Stimulated activated CD8-positive, alpha-beta memory T cell treated with anti-CD3 and anti-CD28 coated beads, Interleukin-15, amount 100 ng/mL, for 4 hours (primary cell): ENCODE results near the gene ACOT11.

Source experiments
- DNase-seq, 2 donors: peaks; one replicate each; pipeline ENCODE4 v3.0.0-alpha.2; 2020; ENCODE audit warnings: low read depth in 2 of 2

The ACOT11 gene

DNA sequence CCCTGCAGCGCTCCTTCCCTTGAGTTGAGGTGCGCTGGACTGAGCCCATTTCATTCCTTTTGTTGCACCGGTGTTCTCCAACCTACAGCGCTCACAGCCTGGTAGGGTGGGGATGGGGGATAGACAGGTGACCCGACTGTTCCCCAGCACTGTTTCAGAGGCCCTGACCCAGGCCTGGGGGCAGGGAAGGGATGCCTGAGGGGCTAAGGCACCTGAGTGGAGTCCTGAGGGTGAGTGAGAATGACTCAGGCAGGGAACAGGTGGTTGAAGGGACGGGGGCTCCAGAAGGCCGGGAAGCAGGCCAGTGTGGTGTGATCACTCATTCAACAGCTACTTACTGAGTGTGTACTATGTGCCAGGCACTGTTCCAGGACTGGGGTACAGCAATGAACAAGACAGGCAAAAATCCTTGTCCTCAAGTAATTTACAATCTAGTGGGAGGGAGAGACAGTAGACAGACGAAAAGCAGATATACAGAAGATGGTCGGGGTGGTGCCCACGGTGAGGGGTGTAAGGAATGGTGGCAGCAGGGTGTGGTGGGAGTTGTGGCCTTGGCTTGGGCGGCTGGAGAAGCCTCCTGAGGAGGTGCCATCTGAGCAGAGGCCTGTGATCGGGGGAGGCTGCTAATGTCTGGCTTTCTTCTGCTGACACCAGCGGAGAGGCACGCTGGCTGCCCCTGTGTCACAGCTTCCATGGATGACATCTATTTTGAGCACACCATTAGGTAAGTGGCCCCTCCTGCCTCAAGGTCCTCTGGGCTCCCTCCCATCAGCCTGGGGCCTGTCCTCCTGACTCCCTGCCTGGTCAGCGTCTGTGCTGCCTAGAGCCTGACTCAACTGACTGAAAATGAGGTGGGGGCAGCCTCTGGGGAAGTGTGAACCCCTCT lies 37.4 kb downstream of the ACOT11 start:
- DNase-seq, result no peak

DNA sequence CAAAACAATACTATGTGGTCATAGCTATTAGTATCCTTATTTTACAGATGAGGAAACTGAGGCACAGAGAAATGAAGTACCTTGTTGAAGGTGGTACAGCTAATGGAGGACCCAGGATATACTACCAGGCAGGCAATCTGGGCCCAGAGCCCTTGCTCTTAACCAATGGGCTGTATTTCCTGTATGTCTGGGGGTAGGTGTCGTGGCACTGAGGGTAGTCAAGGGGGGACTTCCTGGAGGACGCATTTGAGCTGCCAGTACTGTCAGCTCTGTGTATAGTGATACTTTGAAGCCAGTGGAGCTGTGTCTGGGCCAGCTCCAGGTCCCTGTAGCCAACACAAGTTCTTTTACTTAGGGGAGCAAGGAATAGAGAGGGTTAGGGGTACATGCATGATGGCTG lies 40.3 kb downstream of the ACOT11 start:
- no peak for DNase-seq

DNA sequence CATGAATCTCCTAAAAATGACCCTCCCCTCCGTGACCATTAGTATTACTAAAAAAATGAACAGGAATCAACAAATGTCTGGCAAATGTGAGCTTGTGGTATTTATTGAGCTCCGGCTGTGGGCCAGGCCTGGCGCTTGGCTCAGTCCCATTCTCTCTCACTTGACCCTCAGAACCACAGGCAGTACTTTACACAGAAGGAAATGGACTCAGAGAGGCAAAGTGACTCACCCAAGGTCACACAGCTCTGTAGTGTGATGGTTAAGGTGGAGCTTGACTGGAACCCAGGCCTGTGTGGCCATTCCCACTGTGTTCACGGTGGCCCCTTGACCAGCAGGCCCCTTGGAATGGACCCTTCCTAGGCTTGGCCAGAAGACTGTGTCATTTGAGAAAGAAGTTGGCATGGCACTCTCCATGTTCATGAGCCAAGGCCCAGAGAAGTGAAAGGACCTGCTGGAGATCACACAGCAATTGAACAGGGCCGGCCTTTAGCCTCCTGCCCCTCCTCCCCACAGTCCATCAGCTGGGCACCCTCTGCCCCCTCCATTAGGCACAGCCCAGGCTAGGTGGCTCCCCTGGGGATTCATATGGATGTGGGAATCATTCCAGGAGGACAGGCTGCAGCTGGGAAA lies 43.2 kb downstream of the ACOT11 start:
- DNase-seq, result no peak

DNA sequence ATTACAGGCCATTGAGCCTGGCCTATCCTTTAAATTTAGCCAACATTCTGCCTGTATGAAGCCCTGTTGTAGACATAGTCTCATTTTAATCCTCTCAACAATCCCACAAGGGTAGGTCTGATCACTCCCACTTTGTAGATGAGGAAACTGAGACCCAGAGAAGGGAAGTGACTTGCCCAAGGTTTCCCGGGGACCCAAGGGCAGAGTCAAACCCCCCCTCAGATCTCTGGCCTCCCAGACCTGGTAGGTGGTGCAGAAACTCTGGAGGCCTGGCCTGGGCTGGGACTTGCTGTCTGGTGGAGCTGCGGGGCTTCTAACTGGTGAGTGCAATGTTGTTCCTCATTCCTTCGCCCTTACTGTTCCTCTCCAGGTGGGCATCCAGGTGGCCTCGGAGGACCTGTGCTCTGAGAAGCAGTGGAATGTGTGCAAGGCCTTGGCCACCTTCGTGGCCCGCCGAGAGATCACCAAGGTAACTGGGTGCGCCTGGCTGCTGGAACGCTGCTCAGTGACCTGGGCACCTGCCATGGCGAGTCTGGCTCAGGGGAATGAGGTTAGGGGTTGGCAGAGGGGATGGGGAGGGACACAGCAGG lies 45.6 kb downstream of the ACOT11 start:
- no peak for DNase-seq

DNA sequence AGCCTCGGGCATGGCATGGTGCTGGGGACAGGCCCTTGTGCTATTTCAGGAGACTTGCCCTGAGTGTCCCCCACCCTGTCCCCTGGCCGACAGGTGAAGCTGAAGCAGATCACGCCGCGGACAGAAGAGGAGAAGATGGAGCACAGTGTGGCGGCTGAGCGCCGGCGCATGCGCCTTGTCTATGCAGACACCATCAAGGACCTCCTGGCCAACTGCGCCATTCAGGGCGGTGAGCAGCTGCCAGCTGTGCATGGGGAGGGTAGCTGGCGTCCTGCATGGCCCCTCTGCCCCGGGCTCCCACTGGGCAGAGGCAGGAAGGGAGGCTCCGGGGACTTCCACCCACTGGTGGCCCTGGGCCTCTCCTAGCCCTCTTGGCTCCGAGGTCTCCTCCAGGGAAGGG lies 46.4 kb downstream of the ACOT11 start:
- DNase-seq, result no peak

DNA sequence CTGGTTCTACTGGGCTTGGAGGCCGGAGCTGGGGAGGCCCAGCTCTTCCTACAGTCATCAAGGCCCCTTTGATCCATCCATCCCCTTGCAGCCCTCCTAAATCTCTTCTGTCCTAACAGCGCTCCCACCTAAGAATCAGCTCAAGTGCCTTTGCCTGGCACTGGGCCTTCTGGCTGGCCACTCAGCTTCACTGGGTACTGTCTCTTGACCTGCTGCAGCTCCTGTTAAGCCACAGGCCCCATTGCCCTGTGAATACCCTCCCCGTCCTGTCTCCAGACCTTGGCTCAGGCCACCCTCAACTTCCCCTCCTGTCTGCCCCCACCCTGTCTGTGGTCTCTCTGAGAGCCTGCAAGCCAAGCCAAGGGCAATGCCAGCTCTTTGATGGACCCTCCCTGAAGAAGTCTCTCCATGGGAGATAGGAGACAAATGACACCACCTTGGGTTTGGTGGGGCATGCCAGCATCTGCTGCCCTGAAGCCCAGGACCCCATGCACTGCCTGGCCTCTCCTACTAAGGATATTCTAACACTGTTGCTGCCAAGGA lies 48.0 kb downstream of the ACOT11 start:
- no peak for DNase-seq

DNA sequence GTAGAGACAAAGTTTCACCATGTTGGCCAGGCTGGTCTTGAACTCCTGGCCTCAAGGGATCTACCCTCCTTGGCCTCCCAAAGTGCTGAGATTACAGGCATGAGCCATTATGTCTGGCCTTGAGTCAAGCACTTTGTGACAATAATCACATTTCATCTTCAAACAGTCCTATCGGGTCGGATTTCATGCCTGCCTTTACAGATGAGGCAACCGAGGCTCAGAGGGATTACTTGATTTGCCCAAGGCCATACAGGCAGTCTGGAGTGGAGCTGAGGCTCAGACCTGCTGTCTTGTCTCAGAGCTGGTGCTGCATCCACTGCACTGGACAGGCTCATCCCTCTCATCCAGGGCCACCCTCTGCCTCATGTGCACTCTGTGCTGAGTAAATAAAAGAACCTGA lies 48.7 kb downstream of the ACOT11 start:
- DNase-seq, result no peak

DNA sequence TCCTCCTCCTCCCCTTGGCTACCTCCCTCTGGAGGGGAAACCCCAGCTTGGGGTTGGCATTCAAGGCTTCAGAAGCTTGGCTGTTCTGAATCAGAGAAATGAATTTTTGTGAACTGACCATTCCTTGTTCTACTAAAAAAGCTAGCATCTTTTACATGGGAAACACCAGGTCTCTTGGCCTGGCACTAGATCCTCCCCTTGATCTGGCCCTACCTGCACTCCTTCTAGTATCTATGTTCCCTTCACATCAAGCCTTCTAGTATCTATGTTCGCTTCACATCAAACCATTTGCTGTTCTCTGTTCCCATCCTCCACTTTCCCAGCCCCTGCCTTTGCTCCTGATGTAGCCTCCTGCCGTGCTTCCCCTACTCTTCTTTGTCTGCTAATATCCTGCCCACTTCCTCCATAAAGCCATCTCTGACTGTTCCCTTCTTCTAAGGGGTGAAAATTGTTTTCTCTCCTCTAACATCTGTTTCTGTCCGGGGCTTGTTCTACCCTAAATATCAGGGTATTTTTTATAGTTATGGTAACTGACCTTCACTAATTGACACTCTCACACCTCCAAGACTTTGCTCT lies 49.5 kb downstream of the ACOT11 start:
- no peak for DNase-seq

DNA sequence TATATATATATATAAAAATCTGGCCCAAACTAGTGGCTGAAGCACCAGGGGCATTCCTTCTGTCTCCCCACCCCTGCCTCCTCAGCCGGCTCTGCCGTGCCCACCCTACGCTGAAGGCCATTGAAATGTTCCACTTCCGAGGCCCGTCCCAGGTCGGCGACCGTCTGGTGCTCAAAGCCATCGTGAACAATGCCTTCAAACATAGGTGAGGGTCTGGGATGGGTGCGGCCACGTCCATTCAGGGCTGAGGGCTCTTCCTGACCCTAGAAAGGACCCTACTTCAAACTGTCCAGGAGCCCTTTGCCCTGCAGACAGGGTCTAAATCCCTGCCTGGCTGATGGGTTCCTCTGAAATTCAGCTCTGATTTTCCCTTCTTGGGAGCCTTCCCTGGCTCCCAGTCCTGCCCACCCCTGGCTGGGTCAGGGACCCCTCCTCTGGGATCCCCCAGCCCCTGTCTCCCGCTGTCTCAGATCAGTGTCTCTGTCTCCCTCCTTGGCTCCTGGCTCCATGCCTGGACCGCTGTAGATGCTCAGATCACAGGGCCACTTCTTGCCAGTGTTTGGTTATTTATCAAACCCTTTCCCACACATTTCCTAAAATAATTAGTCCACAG lies 51.3 kb downstream of the ACOT11 start:
- DNase-seq, result no peak

DNA sequence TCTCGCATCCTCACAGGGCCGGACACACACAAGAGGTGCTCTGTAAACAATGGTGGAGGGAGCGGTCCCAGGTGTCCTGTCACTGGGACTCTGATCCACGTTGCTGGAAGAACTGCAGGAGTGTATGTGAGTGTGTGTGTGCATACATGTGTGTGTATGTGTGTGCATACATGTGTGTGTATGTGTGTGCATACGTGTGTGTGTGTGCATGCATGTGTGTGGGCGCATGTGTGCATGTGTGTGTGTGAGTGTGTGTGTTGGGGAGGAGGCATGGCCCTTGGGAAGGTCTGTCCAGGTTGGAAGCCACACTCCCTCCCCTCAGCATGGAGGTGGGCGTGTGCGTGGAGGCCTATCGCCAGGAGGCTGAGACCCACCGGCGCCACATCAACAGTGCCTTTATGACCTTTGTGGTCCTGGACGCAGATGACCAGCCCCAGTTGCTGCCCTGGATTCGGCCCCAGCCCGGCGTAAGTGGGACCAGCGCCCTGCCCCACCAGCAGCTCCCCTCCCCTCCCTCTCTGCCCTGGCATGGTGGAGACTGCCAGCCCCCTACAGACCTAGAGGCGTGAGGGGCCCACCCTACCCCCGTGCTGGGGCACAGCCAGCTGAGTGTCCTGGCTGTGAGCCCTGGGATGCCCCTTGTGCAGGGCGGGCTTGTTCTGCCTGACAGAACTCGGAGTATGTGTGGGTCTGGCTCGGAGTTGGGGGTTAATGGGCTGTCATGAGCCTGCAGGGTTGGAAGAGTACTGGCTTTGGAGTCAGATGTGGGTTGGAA lies 53.1 kb downstream of the ACOT11 start:
- DNase-seq, result no peak

DNA sequence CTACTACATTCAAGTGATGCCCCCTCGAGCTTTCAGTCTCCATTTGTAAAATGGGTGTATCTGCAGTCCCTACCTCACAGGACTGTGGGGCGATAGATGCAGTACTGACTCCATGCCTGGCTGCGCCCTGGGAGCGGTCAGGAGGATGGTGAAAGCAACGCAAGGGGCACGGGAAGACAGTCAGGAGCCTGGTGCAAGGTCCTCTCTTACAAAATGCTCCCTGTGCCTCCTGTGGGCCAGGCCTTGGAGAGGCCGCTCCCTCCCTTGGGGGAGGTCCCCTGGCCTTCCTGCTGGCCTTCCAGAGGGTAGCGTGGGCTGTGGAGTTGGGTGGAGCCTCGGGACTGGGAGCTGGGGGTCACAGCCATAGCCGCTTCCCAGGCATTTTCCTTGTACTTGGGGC lies 53.7 kb downstream of the ACOT11 start:
- no peak for DNase-seq

DNA sequence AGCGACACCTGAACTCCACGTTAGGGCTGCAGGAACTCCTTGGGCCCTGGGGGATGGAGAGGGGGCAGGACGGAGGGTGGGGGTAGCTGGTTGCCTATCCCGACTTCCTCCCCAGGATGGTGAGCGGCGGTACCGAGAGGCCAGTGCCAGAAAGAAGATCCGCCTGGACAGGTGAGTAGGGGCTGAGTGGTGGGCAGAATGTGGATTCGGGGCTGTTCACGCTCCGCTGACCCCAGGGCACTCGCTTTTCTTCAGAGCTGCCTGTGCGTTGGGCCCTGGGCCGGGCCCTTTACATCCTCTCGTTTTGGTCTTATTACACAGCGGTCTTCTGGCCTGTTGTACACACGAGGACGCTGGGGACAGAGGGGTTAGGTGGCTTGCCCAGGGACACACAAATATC lies 54.5 kb downstream of the ACOT11 start:
- DNase-seq, result no peak

DNA sequence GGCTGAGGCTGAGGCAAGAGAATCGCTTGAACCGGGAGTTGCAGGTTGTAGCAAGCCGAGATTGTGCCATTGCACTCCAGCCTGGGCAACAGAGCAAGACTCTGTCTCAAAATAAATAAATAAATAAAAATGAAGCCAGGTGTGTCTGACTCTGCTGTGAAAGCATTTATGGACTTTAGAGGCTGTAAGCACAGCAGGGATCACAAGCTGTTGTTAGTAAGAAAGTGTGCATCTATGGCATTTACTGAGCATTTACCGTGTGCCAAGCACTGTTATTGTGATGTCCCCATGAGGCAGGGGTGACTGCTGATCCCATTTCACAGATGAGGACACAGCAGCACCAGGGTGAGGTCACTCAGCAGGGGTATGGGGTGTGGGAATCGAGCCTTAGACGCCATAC lies 55.2 kb downstream of the ACOT11 start:
- no peak for DNase-seq

DNA sequence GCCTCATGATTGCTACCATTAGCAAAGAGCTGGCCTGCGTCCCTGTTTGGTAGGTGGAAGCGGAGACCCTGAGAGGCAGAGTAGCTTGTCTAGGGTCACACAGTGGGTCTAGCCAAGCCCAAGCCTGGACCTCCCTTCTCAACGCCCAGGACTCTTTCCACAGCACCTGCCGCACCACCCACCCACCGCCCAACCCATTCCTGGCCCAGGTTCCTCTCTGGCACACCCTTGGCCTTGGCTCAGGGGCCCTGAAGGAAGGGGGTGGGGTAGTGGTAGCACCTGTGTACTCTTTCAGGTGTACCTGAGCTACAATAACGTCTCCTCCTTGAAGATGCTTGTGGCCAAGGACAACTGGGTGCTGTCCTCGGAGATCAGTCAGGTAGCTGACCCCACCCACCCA lies 56.0 kb downstream of the ACOT11 start:
- no peak for DNase-seq

DNA sequence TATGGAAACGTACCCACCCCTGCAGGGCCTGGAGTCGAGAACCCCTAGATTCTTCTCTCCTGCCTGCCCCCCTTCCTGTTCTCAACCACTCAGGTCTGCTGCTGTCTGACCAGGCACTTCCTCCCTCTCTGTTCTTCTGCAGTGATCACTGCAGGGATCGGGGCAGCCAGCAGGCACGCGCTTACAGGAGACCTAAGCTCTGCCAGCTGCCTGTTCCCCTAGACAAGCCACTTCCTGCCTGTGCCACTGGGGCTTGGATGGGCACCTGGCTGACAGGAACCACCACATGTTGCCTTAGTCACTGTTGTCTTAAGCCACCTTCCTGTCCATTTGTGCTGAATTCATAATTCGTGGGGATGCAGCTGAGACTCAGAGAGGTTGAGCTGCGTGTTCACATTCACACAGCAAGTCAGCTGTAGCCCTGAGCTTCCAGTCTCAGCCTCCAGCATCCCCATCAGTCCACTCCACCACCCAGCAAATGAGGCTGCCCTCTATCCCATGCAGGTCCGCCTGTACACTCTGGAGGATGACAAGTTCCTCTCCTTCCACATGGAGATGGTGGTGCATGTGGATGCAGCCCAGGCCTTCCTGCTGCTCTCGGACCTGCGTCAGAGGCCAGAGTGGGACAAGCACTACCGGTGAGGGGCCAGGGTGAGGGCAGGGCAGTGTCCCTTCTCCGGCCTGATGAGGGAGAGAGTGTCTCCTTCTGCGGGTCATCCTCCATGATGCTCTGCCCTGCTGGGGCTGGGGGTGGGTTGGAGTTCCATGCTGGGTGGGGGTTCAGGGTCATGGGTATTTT lies 56.7 kb downstream of the ACOT11 start:
- no peak for DNase-seq

DNA sequence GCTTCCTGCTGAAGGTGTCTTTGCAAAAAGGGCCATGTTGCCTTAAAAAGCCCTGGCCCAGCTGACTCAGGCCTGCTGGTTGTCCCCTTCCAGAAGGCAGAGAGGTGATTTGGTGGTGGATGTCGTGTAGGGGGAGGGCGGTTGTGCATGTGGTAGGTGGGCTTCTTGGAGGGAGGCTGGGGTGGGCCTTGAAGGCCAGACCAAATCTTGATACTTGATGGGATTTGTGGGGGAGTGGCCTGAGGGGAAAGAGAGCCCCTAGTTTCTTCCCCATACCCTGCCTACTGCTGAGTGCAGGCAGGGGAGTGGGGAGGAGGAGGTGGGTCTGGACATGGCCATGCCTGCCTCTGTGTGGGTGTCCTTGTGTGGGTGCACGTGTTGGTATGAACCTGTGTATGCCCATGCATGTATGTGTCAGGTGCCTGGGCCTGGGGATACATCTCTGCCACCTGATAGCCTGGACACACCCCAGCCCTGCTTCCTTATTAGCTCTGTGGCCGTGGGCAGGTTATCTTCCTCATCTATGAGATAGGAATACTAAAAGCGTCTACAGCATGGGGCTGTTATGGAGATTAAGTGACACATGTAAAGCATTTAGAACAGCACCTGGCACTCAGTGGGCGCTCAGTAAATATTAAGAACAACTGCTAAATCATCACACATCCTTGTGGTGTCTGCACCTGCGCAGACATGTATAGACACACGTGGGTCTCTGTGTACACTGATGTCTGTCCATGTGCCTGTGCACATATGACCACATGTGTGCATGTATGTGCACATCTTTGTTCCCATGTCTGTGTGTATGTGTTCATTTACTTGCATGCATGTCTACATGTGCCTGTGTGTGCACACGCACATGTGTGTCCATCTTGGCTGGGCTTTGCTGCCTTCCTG lies 58.3 kb downstream of the ACOT11 start:
- no peak for DNase-seq

DNA sequence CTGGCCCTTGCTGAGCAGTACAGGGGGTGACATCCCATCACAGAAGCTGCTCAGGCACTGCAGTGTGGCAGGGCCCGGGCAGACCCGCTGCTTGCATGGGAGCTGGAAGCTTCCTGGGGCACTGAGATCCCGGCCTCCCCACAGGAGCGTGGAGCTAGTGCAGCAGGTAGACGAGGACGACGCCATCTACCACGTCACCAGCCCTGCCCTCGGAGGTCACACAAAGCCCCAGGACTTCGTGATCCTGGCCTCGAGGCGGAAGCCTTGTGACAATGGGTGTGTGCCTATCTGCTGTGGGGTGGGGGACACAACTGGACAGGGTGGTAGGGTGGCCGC lies 58.9 kb downstream of the ACOT11 start:
- no peak for DNase-seq

DNA sequence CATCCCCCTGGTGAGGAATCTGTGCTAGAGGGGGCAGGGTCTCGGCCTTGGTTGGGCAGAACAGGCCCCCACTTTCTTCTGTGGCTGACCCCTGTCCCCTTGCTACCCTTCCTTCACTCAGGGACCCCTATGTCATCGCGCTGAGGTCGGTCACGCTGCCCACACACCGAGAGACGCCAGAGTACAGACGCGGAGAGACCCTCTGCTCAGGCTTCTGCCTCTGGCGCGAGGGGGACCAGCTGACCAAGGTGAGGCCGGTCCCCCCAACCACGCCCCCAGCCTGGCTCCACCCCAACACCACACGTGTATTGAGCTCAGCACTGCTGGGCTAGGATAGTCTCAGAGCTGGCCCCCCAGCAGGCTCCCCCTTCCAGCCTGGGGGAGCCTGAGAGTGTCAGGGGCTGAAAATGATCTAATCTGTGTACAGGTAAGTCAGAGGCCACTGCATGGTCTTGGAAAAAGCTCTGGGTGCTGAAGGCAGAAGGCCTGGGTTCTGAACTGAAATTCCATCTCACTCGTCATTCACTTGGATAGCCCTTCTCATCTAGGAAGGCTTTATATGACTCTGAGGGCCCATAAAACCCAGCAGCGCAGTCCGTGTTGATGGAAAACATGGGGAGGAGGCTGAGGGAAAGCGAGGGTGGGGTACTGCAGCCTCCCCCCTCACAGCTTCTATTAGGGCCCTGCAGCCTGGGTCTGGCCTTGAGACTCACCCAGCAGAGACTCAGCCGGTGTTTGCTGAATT lies 60.0 kb downstream of the ACOT11 start:
- no peak for DNase-seq
